NB4 (cell line): Measurements from ENCODE around the gene OTOF.
"Not testable (repeated sequence)": the region's sequence is repeated elsewhere in the genome, so short reads cannot be mapped to it uniquely, and the experiment has no call there.

Experiments used
- MAX ChIP-seq: IDR thresholded peaks from 2 replicates; pipeline ENCODE4 v1.6.1; 2011; ENCODE audit warnings: low read depth, low read length
- MYC ChIP-seq: IDR thresholded peaks from 2 replicates; pipeline ENCODE4 v1.6.1; 2011; ENCODE audit warnings: low read depth, low read length
- POLR2A ChIP-seq: IDR thresholded peaks from 2 replicates; pipeline ENCODE4 v1.6.1; 2011; ENCODE audit warnings: mild to moderate bottlenecking; ENCODE audit not compliant: insufficient read length; ENCODE audit errors: extremely low read depth
- TF ChIP-seq, protein P1 (sequence below): IDR thresholded peaks from one replicate; pipeline ENCODE4 v1.5.1; 2012; ENCODE audit warnings: low read depth, low read length

DNA sequence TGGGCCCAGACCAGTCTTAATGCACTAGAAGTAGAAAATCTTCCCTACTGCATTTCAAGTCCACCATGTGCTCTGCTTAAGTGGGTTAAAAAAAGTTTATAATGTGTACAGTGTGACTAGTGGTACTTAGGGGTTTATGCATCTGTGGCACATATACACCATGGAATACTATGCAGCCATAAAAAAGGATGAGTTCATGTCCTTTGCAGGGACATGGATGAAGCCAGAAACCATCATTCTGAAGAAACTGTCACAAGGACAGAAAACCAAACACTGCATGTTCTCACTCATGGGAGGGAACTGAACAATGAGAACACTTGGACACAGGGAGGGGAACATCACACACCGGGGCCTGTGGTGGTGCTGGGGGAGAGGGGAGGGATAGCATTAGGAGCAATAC, 9.4 kb downstream of the OTOF start:
- TF ChIP-seq, protein P1, sequence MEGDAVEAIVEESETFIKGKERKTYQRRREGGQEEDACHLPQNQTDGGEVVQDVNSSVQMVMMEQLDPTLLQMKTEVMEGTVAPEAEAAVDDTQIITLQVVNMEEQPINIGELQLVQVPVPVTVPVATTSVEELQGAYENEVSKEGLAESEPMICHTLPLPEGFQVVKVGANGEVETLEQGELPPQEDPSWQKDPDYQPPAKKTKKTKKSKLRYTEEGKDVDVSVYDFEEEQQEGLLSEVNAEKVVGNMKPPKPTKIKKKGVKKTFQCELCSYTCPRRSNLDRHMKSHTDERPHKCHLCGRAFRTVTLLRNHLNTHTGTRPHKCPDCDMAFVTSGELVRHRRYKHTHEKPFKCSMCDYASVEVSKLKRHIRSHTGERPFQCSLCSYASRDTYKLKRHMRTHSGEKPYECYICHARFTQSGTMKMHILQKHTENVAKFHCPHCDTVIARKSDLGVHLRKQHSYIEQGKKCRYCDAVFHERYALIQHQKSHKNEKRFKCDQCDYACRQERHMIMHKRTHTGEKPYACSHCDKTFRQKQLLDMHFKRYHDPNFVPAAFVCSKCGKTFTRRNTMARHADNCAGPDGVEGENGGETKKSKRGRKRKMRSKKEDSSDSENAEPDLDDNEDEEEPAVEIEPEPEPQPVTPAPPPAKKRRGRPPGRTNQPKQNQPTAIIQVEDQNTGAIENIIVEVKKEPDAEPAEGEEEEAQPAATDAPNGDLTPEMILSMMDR: not testable (repeated sequence)
- TF ChIP-seq POLR2A, MYC, MAX: not testable (repeated sequence)
